H9 (cell line): ENCODE results near the gene AFDN. TPM values are rescaled to one million over a fixed set of nuclear protein-coding genes. Genes with fewer than 3 reads are reported as not detected.

Experiments used
- DNase-seq: peaks from one replicate; pipeline ENCODE4 v3.0.0-alpha.2; 2017
- H2AFZ ChIP-seq: one replicate; pipeline ENCODE4 v1.6.1; 2013; ENCODE audit warnings: mild to moderate bottlenecking, low read length, control low read depth, moderate library complexity
- H2AK5ac ChIP-seq: 2 replicates; pipeline ENCODE4 v1.6.1; 2013; ENCODE audit warnings: low read length, control low read depth, mixed read lengths; ENCODE audit not compliant: insufficient read length
- H2BK120ac ChIP-seq: one replicate; pipeline ENCODE4 v1.6.1; 2013; ENCODE audit warnings: low read depth, mild to moderate bottlenecking, low read length, control low read depth, inconsistent platforms; ENCODE audit not compliant: poor library complexity, severe bottlenecking
- H2BK12ac ChIP-seq: 2 replicates; pipeline ENCODE4 v1.6.1; 2013; ENCODE audit warnings: low read length, control low read depth, mixed read lengths, low read depth; ENCODE audit not compliant: insufficient read length
- H2BK15ac ChIP-seq: 2 replicates; pipeline ENCODE4 v1.6.1; 2013; ENCODE audit warnings: low read depth, low read length, control low read depth
- H2BK20ac ChIP-seq: one replicate; pipeline ENCODE4 v1.6.1; 2013; ENCODE audit warnings: low read depth, mild to moderate bottlenecking, low read length, control low read depth, inconsistent platforms; ENCODE audit not compliant: poor library complexity, severe bottlenecking
- H2BK5ac ChIP-seq: 2 replicates; pipeline ENCODE4 v1.6.1; 2013; ENCODE audit warnings: low read length, control low read depth, mixed read lengths; ENCODE audit not compliant: insufficient read length
- H3K14ac ChIP-seq: 2 replicates; pipeline ENCODE4 v1.6.1; 2013; ENCODE audit warnings: low read length, control low read depth; ENCODE audit not compliant: insufficient read depth
- H3K18ac ChIP-seq: 2 replicates; pipeline ENCODE4 v1.6.1; 2013; ENCODE audit warnings: low read depth, mild to moderate bottlenecking, mixed read lengths, low read length, control low read depth; ENCODE audit not compliant: insufficient read length
- H3K23ac ChIP-seq: 2 replicates; pipeline ENCODE4 v1.6.1; 2013; ENCODE audit warnings: low read length, control low read depth, mixed read lengths, low read depth; ENCODE audit not compliant: insufficient read length
- H3K23me2 ChIP-seq: 2 replicates; pipeline ENCODE4 v1.6.1; 2013; ENCODE audit warnings: low read depth, mild to moderate bottlenecking, mixed read lengths, low read length, control low read depth; ENCODE audit not compliant: insufficient read length, poor library complexity, severe bottlenecking
- H3K27ac ChIP-seq: 2 replicates; pipeline ENCODE4 v1.5.1; 2013; ENCODE audit warnings: low read length, control low read depth, mixed read lengths, low read depth; ENCODE audit not compliant: insufficient read length
- H3K27me3 ChIP-seq: 2 replicates; pipeline ENCODE4 v1.6.1; 2013; ENCODE audit warnings: low read length, control low read depth, inconsistent platforms; ENCODE audit not compliant: insufficient read depth
- H3K4ac ChIP-seq: 2 replicates; pipeline ENCODE4 v1.6.1; 2013; ENCODE audit warnings: low read depth, mild to moderate bottlenecking, control low read depth, inconsistent platforms, low read length, moderate library complexity
- H3K4me1 ChIP-seq: 2 replicates; pipeline ENCODE4 v1.6.1; 2013; ENCODE audit warnings: low read length, control low read depth, inconsistent platforms; ENCODE audit not compliant: insufficient read depth
- H3K4me2 ChIP-seq: 2 replicates; pipeline ENCODE4 v1.6.1; 2013; ENCODE audit warnings: low read length, control low read depth, mixed read lengths; ENCODE audit not compliant: insufficient read length, insufficient read depth
- H3K56ac ChIP-seq: 2 replicates; pipeline ENCODE4 v1.6.1; 2013; ENCODE audit warnings: low read depth, mild to moderate bottlenecking, mixed read lengths, low read length, control low read depth; ENCODE audit not compliant: insufficient read length
- H3K79me1 ChIP-seq: 2 replicates; pipeline ENCODE4 v1.6.1; 2013; ENCODE audit warnings: low read depth, mild to moderate bottlenecking, moderate library complexity, low read length, control low read depth, inconsistent platforms; ENCODE audit not compliant: insufficient read depth, poor library complexity, severe bottlenecking
- H3K79me2 ChIP-seq: 2 replicates; pipeline ENCODE4 v1.6.1; 2013; ENCODE audit warnings: low read length, control low read depth, inconsistent platforms; ENCODE audit not compliant: insufficient read depth
- H3K9ac ChIP-seq: 2 replicates; pipeline ENCODE4 v1.6.1; 2013; ENCODE audit warnings: low read length, control low read depth, mixed read lengths; ENCODE audit not compliant: insufficient read length; ENCODE audit errors: extremely low read depth
- H3K9me3 ChIP-seq: one replicate; pipeline ENCODE4 v1.6.1; 2013; ENCODE audit warnings: low read depth, low read length, inconsistent platforms; ENCODE audit not compliant: control insufficient read depth
- H3T11ph ChIP-seq: one replicate; pipeline ENCODE4 v1.6.1; 2013; ENCODE audit warnings: mild to moderate bottlenecking, low read length, control low read depth, inconsistent platforms
- H4K20me1 ChIP-seq: one replicate; pipeline ENCODE4 v1.6.1; 2013; ENCODE audit not compliant: control insufficient read depth, insufficient read length, insufficient read depth
- H4K5ac ChIP-seq: 2 replicates; pipeline ENCODE4 v1.6.1; 2013; ENCODE audit warnings: low read depth, mild to moderate bottlenecking, mixed read lengths, low read length, control low read depth; ENCODE audit not compliant: insufficient read length
- H4K8ac ChIP-seq: replicated peaks from 2 replicates; pipeline ENCODE4 v1.6.1; 2013; ENCODE audit warnings: low read length, control low read depth, mixed read lengths, low read depth; ENCODE audit not compliant: insufficient read length
- H4K91ac ChIP-seq: 2 replicates; pipeline ENCODE4 v1.6.1; 2013; ENCODE audit warnings: low read depth, mild to moderate bottlenecking, moderate library complexity, mixed read lengths, low read length, control low read depth; ENCODE audit not compliant: insufficient read length
- H3K27ac Mint-ChIP-seq, 3 experiments: 2 replicates in 2 of 3; 3 replicates in 1 of 3; pipeline ENCODE4 v1.8.0; 2020 to 2021; ENCODE audit warnings: mixed read lengths in 3 of 3, mild to moderate bottlenecking in 1 of 3, moderate library complexity in 1 of 3
- H3K27me3 Mint-ChIP-seq: 2 replicates; pipeline ENCODE4 v1.8.0; 2021; ENCODE audit warnings: low read depth, mild to moderate bottlenecking, moderate library complexity, mixed read lengths
- H3K36me3 Mint-ChIP-seq, 3 experiments: 2 replicates in 2 of 3; 3 replicates in 1 of 3; pipeline ENCODE4 v1.8.0; 2020 to 2021; ENCODE audit warnings: low read depth in 3 of 3, mixed read lengths in 3 of 3; ENCODE audit not compliant: insufficient read depth in 1 of 3
- H3K4me1 Mint-ChIP-seq, 2 experiments: 2 replicates each; pipeline ENCODE4 v1.8.0; 2020; ENCODE audit warnings: mixed read lengths in 2 of 2
- H3K4me3 Mint-ChIP-seq, 2 experiments: 2 replicates in 1 of 2; 3 replicates in 1 of 2; pipeline ENCODE4 v1.8.0; 2020 to 2021; ENCODE audit warnings: mild to moderate bottlenecking in 2 of 2, mixed read lengths in 2 of 2, moderate library complexity in 1 of 2
- H3K9me3 Mint-ChIP-seq, 2 experiments: 2 replicates in 1 of 2; 3 replicates in 1 of 2; pipeline ENCODE4 v1.8.0; 2020; ENCODE audit warnings: mild to moderate bottlenecking in 2 of 2, mixed read lengths in 2 of 2, moderate library complexity in 1 of 2
- WGBS: extraction: QIAGEN DNeasy Blood & Tissue Kit; methylation state at CpG from one replicate; pipeline ENCODE4 v1.1.7; 2013; ENCODE audit warnings: missing lambda C conversion rate, low lambda C conversion rate, mixed read lengths; ENCODE audit not compliant: insufficient read length; ENCODE audit errors: extremely low coverage; 5-methylcytosine and 5-hydroxymethylcytosine counted together
- total RNA-seq: library from RNA; stranded (reverse); gene quantifications from 2 replicates; pipeline ENCODE4 v1.2.1, GENCODE V29; 2021
- TF ChIP-seq, protein P1 (sequence below): fragments of 200-600 bp; sonication (generic); conservative IDR thresholded peaks from 3 replicates; pipeline ENCODE4 v1.8.0; 2021; ENCODE audit warnings: antibody characterized with exemption, mild to moderate bottlenecking

The AFDN gene
- total RNA-seq, 1 experiment from 2014 or later: 157 TPM

DNA sequence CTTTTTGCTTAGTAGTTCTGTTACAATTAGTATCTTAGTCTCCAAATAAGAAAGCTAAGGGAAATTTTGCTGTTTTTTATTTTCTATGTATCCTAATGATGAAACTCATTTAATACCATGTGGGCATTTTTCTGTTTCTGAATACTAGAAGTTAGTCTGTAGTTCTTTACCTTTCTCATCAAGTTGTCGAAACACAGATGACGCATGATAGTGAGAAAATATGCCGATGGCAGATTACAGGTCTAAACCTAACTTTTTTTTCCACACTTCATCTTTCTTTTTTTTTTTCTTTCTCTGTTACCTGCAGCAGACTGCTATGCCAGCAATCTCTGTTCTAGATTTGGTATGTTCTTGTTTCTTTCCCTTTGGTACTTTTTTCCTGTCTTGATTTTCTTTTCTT lies 127.4 kb downstream of the AFDN start:
- no peak for DNase-seq
- H4K5ac ChIP-seq: no peak overlapping the region
- no peaks in the 10 kb centered on the region for H4K20me1 ChIP-seq
- H2BK12ac ChIP-seq: no peak overlapping the region
- H3K56ac ChIP-seq: no peak overlapping the region
- H3K27ac ChIP-seq: no peak overlapping the region
- no peak overlapping the region for H2AK5ac ChIP-seq
- no peak overlapping the region for H3K18ac ChIP-seq
- H2AFZ ChIP-seq: no peak overlapping the region
- no peak overlapping the region for H3K4me3 Mint-ChIP-seq
- H3K36me3 Mint-ChIP-seq: peaks cover 33 to 55% (median 54%) of the 10 kb centered on the region in 3 experiments
- H3K9me3 Mint-ChIP-seq: no peaks in the 10 kb centered on the region
- H3K27ac Mint-ChIP-seq: peak overlapping the region in 2 of 3 experiments; percentile 11 to 68; a peak in 3 of 7 replicates
- H3K27me3 ChIP-seq: no peaks in the 10 kb centered on the region; the same call in 1 of the 2 replicates
- TF ChIP-seq, protein P1, sequence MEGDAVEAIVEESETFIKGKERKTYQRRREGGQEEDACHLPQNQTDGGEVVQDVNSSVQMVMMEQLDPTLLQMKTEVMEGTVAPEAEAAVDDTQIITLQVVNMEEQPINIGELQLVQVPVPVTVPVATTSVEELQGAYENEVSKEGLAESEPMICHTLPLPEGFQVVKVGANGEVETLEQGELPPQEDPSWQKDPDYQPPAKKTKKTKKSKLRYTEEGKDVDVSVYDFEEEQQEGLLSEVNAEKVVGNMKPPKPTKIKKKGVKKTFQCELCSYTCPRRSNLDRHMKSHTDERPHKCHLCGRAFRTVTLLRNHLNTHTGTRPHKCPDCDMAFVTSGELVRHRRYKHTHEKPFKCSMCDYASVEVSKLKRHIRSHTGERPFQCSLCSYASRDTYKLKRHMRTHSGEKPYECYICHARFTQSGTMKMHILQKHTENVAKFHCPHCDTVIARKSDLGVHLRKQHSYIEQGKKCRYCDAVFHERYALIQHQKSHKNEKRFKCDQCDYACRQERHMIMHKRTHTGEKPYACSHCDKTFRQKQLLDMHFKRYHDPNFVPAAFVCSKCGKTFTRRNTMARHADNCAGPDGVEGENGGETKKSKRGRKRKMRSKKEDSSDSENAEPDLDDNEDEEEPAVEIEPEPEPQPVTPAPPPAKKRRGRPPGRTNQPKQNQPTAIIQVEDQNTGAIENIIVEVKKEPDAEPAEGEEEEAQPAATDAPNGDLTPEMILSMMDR: no peak
- H3K79me2 ChIP-seq: no peaks in the 10 kb centered on the region
- no peak overlapping the region for H4K8ac ChIP-seq
- no peak overlapping the region for H3K4ac ChIP-seq
- H3T11ph ChIP-seq: no peak overlapping the region
- H3K4me2 ChIP-seq: no peak overlapping the region
- peaks cover 0 to 3% of the 10 kb centered on the region in 2 experiments; a peak in 1 of 4 replicates for H3K4me1 Mint-ChIP-seq
- no peak overlapping the region for H3K23ac ChIP-seq
- H2BK5ac ChIP-seq: no peak overlapping the region
- no peak overlapping the region for H2BK20ac ChIP-seq
- H3K9me3 ChIP-seq: no peaks in the 10 kb centered on the region
- no peaks in the 10 kb centered on the region for H3K23me2 ChIP-seq
- no peak overlapping the region for H3K14ac ChIP-seq
- no CpG with 5 or more reads among the region's 3 CpGs for WGBS
- H3K79me1 ChIP-seq: peaks cover 3% of the 10 kb centered on the region
- no peak overlapping the region for H2BK120ac ChIP-seq
- H3K27me3 Mint-ChIP-seq: no peaks in the 10 kb centered on the region
- no peak overlapping the region for H2BK15ac ChIP-seq
- H4K91ac ChIP-seq: no peak overlapping the region
- no peak overlapping the region for H3K9ac ChIP-seq
- H3K4me1 ChIP-seq: no peaks in the 10 kb centered on the region
